Esophagus squamous epithelium (tissue), 5 donors: ENCODE results near the gene PLEKHA6. TPM values are rescaled to one million over a fixed set of nuclear protein-coding genes. Genes with fewer than 3 reads are reported as not detected.
A peak's percentile ranks its signal among the peaks of the same experiment; 100 is the strongest.

Experiments
- DNase-seq: peaks from one replicate; lab custom pipeline; 2025; lab: John Stamatoyannopoulos, UW
- H3K27ac ChIP-seq, 4 donors: fragments of 200-600 bp; sonication (generic); one replicate each; pipeline ENCODE4 v1.5.1; 2016 to 2019; ENCODE audit warnings: mild to moderate bottlenecking in 1 of 4
- H3K27me3 ChIP-seq, 4 donors: fragments of 200-600 bp; sonication (generic); 1 replicate in 3 of 4; 2 replicates in 1 of 4; pipeline versions ENCODE4 v1.5.1 to v1.6.0; 2017 to 2021; ENCODE audit warnings: antibody characterized with exemption in 1 of 4
- H3K36me3 ChIP-seq, 3 donors: fragments of 200-600 bp; sonication (generic); one replicate each; pipeline ENCODE4 v1.5.1; 2016 to 2019
- H3K4me1 ChIP-seq, 3 donors: fragments of 200-600 bp; sonication (generic); one replicate each; pipeline ENCODE4 v1.5.1; 2017 to 2019
- H3K4me3 ChIP-seq, 4 donors: fragments of 200-600 bp; sonication (generic); 1 replicate in 3 of 4; 2 replicates in 1 of 4; pipeline ENCODE4 v1.5.1; 2016 to 2019; ENCODE audit warnings: mild to moderate bottlenecking in 2 of 4, moderate library complexity in 1 of 4
- H3K9me3 ChIP-seq, 3 donors: fragments of 200-600 bp; sonication (generic); one replicate each; pipeline ENCODE4 v1.5.1; 2016 to 2019
- CTCF ChIP-seq, 6 experiments: fragments of 450-650 bp in 4 of 6; fragments of 200-600 bp in 2 of 6; sonication (generic) in 2 of 6; IDR thresholded peaks; one replicate each; pipeline ENCODE4 v1.5.1; 2016 to 2019; ENCODE audit warnings: antibody characterized with exemption in 6 of 6, mild to moderate bottlenecking in 4 of 6, moderate library complexity in 4 of 6
- POLR2A ChIP-seq, 4 donors: fragments of 450-650 bp; IDR thresholded peaks; one replicate each; pipeline ENCODE4 v1.6.1; 2017; ENCODE audit warnings: antibody characterized with exemption in 4 of 4, mild to moderate bottlenecking in 4 of 4, moderate library complexity in 3 of 4
- WGBS, 2 donors: methylation state at CpG; one replicate each; pipeline ENCODE4 v1.1.5; 2018; 5-methylcytosine and 5-hydroxymethylcytosine counted together
- intact Hi-C: fragments of 100-400 bp; cut with DNase I; formaldehyde crosslinking; loops from one replicate; pipeline ENCODE4 v1.15.0; 2022
- total RNA-seq, 4 donors: library from RNA; depleted of rRNA; stranded (reverse); fragments of >200 nt; gene quantifications; one replicate each; pipeline ENCODE4 v1.1.0, GENCODE V29; 2016
- donor health status: DM: yes; HTN: yes; CAD: no.

The PLEKHA6 gene
- total RNA-seq, 4 donors from 2014 or later: 7.4 to 40.6 (median 18.3) TPM

- TF ChIP-seq CTCF (IDR thresholded peaks at IDR 0.05): no peak
- no peak for TF ChIP-seq POLR2A (IDR thresholded peaks at IDR 0.05)
- Histone ChIP-seq H3K36me3 (no peaks in the 10 kb centered on the region), H3K27me3 (no peaks in the 10 kb centered on the region), H3K4me3 (no peak overlapping the region), H3K9me3 (no peaks in the 10 kb centered on the region), H3K4me1 (peaks cover 4 to 34% (median 7%) of the 10 kb centered on the region in 3 donors), H3K27ac (peak overlapping the region in 3 of 4 donors; percentile 31 to 64 (median 38))
- WGBS, 2 donors: 33 to 34% methylated on average over 3 to 5 of the region's 6 CpGs
- DNase-seq: no peak
- intact Hi-C loops: no loop called here
Measured at GRCh38 chr1:204348722-204349121, 11.0 kb downstream of the PLEKHA6 start.

GRCh38 chr1:204348242-204348641 is 11.5 kb downstream of the PLEKHA6 start:
- 83 to 88% methylated on average over 5 to 6 of the region's 6 CpGs for WGBS, 2 donors
- intact Hi-C loops: no loop called here
- TF ChIP-seq POLR2A (IDR thresholded peaks at IDR 0.05): no peak
- no peaks in the 10 kb centered on the region for H3K27me3 ChIP-seq
- no peaks in the 10 kb centered on the region for H3K9me3 ChIP-seq
- no peak overlapping the region for H3K4me3 ChIP-seq
- no peak for DNase-seq
- peak overlapping the region in 3 of 4 donors; percentile 31 to 64 (median 38) for H3K27ac ChIP-seq
- H3K4me1 ChIP-seq: peaks cover 4 to 34% (median 7%) of the 10 kb centered on the region in 3 donors
- no peaks in the 10 kb centered on the region for H3K36me3 ChIP-seq

- no peak overlapping the region for H3K27ac ChIP-seq
- H3K4me1 ChIP-seq: peaks cover 4 to 29% (median 4%) of the 10 kb centered on the region in 3 donors
- 73 to 90% methylated on average over 3 to 4 of the region's 6 CpGs for WGBS, 2 donors
- TF ChIP-seq POLR2A (IDR thresholded peaks at IDR 0.05): no peak
- no peak for TF ChIP-seq CTCF (IDR thresholded peaks at IDR 0.05)
- H3K27me3 ChIP-seq: no peaks in the 10 kb centered on the region
- no peaks in the 10 kb centered on the region for H3K36me3 ChIP-seq
- intact Hi-C loops: no loop called here
- no peaks in the 10 kb centered on the region for H3K9me3 ChIP-seq
- DNase-seq: no peak
- no peak overlapping the region for H3K4me3 ChIP-seq
Measured at GRCh38 chr1:204345941-204346645, 13.6 kb downstream of the PLEKHA6 start.

- TF ChIP-seq CTCF (IDR thresholded peaks at IDR 0.05) (no peak), POLR2A (IDR thresholded peaks at IDR 0.05) (no peak)
- peaks cover 0 to 23% (median 4%) of the 10 kb centered on the region in 3 donors for H3K4me1 ChIP-seq
- no peaks in the 10 kb centered on the region for H3K9me3 ChIP-seq
- DNase-seq: no peak
- H3K27ac ChIP-seq: no peak overlapping the region
- intact Hi-C loops: no loop called here
- 75 to 85% methylated on average over 3 to 4 of the region's 5 CpGs for WGBS, 2 donors
- H3K4me3 ChIP-seq: no peak overlapping the region
- H3K36me3 ChIP-seq: no peaks in the 10 kb centered on the region
- no peaks in the 10 kb centered on the region for H3K27me3 ChIP-seq
Measured at GRCh38 chr1:204345438-204345841, 14.3 kb downstream of the PLEKHA6 start.

- no peak overlapping the region for H3K4me3 ChIP-seq
- no peaks in the 10 kb centered on the region for H3K27me3 ChIP-seq
- no peak for DNase-seq
- intact Hi-C loops: no loop called here
- no peaks in the 10 kb centered on the region for H3K36me3 ChIP-seq
- peaks cover 0 to 18% (median 4%) of the 10 kb centered on the region in 3 donors for H3K4me1 ChIP-seq
- TF ChIP-seq POLR2A (IDR thresholded peaks at IDR 0.05) (no peak), CTCF (IDR thresholded peaks at IDR 0.05) (no peak)
- no peak overlapping the region for H3K27ac ChIP-seq
- 79 to 95% methylated on average over 6 of the region's 6 CpGs for WGBS, 2 donors
- no peaks in the 10 kb centered on the region for H3K9me3 ChIP-seq
Measured at GRCh38 chr1:204344665-204345355, 14.9 kb downstream of the PLEKHA6 start.
